Fibroblast of villous mesenchyme (primary cell): ENCODE data around the gene HOXA2. TPM values are rescaled to one million over a fixed set of nuclear protein-coding genes. Genes with fewer than 3 reads are reported as not detected.

ENCODE experiments used
- DNase-seq: peaks from one replicate; pipeline ENCODE4 v3.0.0-alpha.2; 2010; ENCODE audit warnings: low read depth
- H3K4me3 ChIP-seq: 2 replicates; pipeline ENCODE4 v1.5.1; 2011; ENCODE audit warnings: low read depth, mild to moderate bottlenecking, low read length
- CTCF ChIP-seq: IDR thresholded peaks from 2 replicates; pipeline ENCODE4 v1.5.1; 2012; ENCODE audit warnings: low read depth, mild to moderate bottlenecking, low read length; ENCODE audit not compliant: insufficient read depth
- small RNA-seq: library from RNA; depleted of rRNA; stranded (forward); fragments of <200 nt; gene quantifications from one replicate; pipeline ENCODE3, GENCODE V24; 2012
- total RNA-seq: library from RNA; depleted of rRNA; stranded (reverse); fragments of >200 nt; gene quantifications from 2 replicates; pipeline ENCODE4 v1.2.3, GENCODE V29; 2012

The HOXA2 gene
- total RNA-seq, 1 donor: 0.86 TPM

- no peak overlapping the region for H3K4me3 ChIP-seq
Observed at GRCh38 chr7:27064159-27064558, 38.3 kb downstream of the HOXA2 start.

GRCh38 chr7:27062946-27063345, 39.5 kb downstream of the HOXA2 start:
- no peak overlapping the region for H3K4me3 ChIP-seq
- DNase-seq: no peak
- TF ChIP-seq CTCF: no peak

More at GRCh38 chr7:27064159-27064558, 38.3 kb downstream of the HOXA2 start:
- no peak for TF ChIP-seq CTCF
- DNase-seq: peak; percentile 45

- no peak overlapping the region for H3K4me3 ChIP-seq
- no peak for DNase-seq
- no peak for TF ChIP-seq CTCF
Observed at GRCh38 chr7:27053153-27053552, 49.3 kb downstream of the HOXA2 start.

GRCh38 chr7:27051451-27051850, 51.0 kb downstream of the HOXA2 start:
- no peak for DNase-seq
- no peak for TF ChIP-seq CTCF
- H3K4me3 ChIP-seq: no peak overlapping the region

Small RNA genes lying within 50 kb of the gene (small RNA-seq; reads per million reads assigned to genes)
- gene AC004080.5: not detected
- not detected for gene RF01977

Other genes with a start within 250 kb of the HOXA2 start
- 6.8 and 10.4 TPM in 2 replicates for gene SKAP2, start 238.1 kb downstream of the HOXA2 start, total RNA-seq
- 0.32 and 0.43 TPM in 2 replicates for gene HOXA1, start 6.7 kb downstream of the HOXA2 start, total RNA-seq
- gene HOXA4, start 28.1 kb upstream of the HOXA2 start, total RNA-seq: 0.97 and 1.3 TPM in 2 replicates
- gene HOXA5, start 41.0 kb upstream of the HOXA2 start, total RNA-seq: 7.4 and 10.8 TPM in 2 replicates
- gene HOXA6, start 45.1 kb upstream of the HOXA2 start, total RNA-seq: 10.6 and 11.2 TPM in 2 replicates
- gene HOXA3, start 49.9 kb upstream of the HOXA2 start, total RNA-seq: 9.3 and 11.7 TPM in 2 replicates
- gene HOXA7, start 54.0 kb upstream of the HOXA2 start, total RNA-seq: 2.2 and 2.3 TPM in 2 replicates
- gene HOXA9, start 62.9 kb upstream of the HOXA2 start, total RNA-seq: 17.1 and 20.3 TPM in 2 replicates
- 39.0 and 47.1 TPM in 2 replicates for gene HOXA10, start 71.6 kb upstream of the HOXA2 start, total RNA-seq
- gene HOXA11, start 82.5 kb upstream of the HOXA2 start, total RNA-seq: 41.9 and 47.1 TPM in 2 replicates
- 1.3 and 2.6 TPM in 2 replicates for gene HOXA13, start 97.4 kb upstream of the HOXA2 start, total RNA-seq
- gene EVX1, start 140.1 kb upstream of the HOXA2 start, total RNA-seq: not detected in 2 replicates